HG03354 (cell line): ENCODE results near the gene LZTS3.
A peak's percentile ranks its signal among the peaks of the same experiment; 100 is the strongest.
"Not testable (repeated sequence)": the region's sequence is repeated elsewhere in the genome, so short reads cannot be mapped to it uniquely, and the experiment has no call there.

Experiments used
- ATAC-seq: cut with Tn5 transposase; IDR thresholded peaks from one replicate; pipeline ENCODE4 v1.9.1; 2021; ENCODE audit warnings: mild to moderate bottlenecking; ENCODE audit not compliant: unreplicated experiment, poor library complexity, severe bottlenecking

LZTS3 gene

DNA sequence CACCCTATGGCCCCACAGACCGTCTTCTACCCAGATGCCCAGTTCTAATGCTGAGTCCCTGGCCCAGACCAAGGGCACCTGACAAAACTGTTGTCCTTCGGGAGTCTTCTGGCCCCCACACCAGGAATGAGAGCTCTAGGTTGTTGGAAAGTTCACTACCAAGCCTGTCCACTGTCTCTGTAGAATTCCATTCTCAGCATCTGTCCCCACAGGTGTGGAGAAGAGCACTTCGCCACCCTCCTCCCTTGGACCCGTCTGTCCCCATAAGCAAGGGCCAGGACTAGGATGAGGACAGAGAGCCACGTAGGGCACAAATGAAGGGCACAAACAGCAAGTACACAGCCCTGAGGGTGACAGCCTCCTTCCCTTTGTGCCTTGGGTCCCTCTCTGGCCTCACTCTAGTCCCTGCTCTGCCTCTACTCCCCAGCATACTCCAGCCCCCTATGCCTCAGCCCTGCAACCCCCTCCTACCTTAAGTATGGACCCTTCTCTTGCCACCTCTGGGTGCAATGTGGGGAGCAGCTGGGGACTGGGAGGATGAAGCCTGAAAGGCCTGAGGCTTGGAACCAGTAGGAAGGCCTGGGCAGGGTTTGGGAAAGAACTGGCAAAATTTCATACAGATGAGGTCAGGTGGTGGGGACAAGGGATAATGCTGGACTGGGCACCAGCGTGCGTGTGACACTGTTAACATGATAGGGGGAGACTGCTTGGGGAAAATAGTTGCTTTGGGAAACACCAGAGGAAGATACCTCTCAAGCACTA is 4.3 kb downstream of the LZTS3 start:
- no peak for ATAC-seq

GRCh38 chr20:3168079-3168828 is 5.1 kb downstream of the LZTS3 start:
- ATAC-seq = no peak

DNA sequence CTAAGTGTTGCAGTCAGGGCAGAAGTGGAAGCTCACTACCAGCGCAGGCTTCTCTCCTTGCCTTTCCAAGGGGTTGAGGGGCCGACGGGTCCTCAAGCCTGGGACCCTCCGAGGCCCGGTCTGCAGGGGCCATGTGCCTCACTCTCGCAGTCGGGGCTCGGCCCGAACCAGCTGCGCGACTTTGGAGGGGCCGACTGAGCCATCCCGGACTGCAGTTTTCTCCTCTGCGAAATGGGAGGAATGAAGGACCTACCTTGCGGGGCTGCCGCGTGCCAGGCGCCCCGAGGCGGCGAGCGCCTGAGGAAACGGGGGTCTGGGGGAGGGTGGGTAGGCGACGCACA is 5.6 kb downstream of the LZTS3 start:
- no peak for ATAC-seq

GRCh38 chr20:3166913-3167342 is 6.4 kb downstream of the LZTS3 start:
- ATAC-seq = no peak

DNA sequence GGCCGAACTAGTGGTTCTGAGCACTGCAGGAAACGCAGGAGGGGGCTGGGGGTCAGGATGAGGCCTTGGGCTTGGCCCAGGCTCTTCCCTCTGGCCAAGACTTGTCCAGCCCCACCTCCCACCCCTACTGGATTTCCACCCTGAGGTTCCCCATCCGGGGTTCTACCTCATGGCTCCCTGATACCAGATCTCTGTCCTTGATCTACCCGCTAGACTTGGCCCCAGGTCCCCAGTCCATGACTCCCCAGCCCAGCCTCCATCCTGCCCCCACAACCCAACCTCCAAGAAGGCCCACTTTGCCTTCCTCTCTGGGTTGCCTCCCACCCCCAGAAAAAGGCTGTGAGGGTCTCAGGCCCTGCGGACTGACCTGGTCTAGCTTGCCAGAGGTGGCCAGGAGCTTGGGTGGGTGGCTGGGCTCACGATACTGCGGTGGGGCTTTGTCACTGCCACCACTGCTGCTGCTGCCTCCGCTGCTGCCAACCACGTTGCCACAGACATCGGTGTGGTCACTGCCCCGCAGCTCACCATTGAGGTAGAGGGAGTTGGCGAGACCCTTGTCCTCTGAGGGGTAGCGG is 6.9 kb downstream of the LZTS3 start:
- ATAC-seq = no peak

DNA sequence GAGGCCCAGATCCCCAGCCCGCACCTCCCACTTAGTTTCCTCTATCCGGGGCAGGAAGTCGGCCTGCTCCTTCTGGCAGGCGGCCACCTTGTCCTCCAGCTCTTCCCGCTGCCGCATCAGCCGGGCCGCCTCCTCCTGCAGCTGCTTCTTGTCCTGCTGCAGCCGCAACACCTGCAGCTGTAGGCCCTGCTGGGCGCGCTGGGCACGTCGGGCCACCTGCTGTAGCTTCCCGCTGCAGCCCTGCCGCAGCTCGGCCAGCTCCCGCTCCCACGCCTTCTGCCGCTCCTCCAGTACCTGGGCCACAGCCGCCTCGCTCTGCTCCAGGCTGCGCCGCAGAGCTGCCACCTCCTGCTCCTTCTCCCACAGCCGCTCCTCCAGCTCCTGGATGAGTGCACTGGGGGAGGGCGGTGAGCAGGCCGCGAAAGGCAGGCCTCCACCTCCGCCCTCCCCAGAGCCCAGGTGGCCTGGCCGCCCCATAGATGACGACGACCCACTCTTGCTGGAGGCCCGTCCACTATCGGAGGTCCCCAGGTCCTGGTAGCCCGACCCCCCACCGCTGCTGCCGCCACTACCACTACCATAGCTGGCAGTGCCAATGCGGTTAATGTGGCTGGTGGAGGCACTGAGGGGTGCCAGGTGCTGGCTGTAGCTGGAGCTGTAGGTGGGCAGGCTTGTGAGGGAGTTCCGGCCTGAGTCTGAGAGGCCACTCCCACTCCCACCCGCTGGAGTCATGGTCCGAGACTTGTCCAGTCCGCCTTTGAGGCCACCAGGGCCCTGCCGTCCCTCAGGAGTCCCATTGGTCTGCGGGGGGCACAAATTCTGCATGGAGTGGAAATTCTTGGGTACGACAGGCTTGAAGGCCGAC is 7.6 kb downstream of the LZTS3 start:
- ATAC-seq = no peak

DNA sequence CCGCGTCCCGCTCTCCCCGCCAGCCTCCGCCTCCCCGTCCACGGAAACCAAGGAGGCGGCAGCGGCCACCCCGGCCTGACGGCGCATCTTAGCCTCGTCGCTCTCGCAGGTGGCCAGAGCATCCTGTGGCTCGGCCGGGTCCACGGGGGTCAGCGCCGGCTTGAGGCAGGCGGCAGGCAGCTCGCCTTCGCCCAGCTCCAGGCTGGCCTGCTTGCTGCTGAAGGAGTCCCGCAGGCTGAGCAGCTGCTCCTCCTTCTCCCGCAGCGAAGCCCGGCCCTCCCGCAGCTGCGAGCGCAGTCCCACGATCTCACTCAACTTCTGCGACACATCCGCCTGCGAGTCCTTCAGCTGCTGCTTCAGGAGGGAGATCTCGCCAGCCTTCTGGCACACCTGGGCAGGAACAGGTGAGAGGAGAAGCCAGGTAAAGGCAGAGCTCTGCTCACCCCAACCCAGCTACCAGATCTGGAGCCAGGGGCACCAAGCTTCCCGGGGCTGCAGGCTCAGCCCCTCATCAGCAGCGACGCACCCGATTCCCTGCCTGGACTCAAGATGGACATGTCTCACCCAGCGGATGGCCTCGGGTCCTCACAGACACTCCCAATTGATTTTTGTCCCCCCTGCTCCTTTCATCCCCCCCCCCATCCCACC is 8.5 kb downstream of the LZTS3 start:
- no peak for ATAC-seq

GRCh38 chr20:3164043-3164762 is 9.1 kb downstream of the LZTS3 start:
- no peak for ATAC-seq

DNA sequence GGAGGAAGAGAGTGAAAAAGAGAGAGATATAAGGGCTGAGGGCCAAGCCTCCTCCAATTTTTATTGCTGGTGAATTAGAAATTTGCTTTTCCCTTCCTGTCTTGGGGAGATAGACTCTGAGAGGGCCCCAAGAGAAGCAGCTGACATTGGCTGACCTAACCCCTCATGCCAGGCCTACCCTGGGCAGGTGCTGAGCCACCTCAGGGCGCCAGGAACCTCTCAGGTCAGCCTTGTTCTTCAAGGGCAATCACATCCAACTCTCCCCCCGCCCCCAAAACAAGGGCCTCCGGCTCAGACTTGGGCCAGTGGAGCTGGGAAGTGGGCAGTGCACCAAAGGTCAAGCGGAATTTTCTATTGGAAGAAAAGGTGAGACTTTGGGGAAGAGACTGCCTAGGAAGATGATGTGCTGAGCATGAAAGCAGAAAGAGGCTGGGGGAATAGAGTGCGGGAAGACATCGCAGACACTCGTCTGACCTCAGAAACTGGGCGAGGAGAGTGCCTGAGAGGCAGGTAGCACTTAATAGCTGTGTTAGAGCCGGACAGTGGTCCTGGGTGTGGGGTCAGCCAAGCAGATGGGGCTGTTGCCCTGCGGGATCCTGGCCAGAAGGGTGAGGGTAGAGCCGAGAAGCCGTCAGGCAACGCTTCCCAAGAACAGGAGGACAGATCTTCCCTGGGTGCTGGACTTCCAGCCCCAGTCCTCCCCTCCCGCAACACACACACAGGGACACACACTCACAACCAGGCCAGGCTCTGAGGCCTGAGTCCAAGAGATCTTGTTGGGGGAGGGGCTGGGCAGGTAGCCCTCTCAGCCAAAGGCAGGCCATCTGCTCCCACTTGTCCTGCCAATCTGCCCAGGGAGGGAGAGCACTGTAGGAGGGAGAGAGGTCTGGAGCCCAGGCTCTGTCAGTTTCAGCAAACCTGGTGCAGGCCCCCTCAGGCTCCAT is 10.0 kb downstream of the LZTS3 start:
- ATAC-seq = no peak

DNA sequence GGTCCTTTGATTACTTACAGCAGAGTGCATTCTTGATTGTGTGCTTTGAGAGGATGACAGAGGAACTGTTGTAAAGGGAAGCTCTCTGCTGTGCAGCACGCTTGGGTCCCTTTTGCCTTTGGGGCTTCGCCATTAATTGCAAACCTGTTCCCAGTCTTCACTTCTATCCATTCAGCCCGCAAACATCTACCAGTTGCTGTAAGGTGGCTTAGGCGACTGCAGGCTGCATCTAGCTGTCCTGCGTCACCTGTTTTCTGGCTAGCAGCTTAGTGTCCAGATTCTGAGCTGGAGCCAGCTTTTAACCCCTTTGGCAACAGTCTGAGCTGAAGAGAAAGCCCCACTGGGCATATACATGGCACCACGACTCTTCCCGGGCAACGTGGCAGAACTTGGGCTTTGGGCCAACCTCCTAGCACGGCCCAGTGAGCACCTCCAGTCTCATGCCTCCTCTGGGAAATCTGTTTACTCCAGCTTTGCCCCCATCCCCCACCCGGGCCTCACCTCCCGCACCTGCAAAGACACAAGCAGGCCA is 11.2 kb downstream of the LZTS3 start:
- ATAC-seq = no peak

DNA sequence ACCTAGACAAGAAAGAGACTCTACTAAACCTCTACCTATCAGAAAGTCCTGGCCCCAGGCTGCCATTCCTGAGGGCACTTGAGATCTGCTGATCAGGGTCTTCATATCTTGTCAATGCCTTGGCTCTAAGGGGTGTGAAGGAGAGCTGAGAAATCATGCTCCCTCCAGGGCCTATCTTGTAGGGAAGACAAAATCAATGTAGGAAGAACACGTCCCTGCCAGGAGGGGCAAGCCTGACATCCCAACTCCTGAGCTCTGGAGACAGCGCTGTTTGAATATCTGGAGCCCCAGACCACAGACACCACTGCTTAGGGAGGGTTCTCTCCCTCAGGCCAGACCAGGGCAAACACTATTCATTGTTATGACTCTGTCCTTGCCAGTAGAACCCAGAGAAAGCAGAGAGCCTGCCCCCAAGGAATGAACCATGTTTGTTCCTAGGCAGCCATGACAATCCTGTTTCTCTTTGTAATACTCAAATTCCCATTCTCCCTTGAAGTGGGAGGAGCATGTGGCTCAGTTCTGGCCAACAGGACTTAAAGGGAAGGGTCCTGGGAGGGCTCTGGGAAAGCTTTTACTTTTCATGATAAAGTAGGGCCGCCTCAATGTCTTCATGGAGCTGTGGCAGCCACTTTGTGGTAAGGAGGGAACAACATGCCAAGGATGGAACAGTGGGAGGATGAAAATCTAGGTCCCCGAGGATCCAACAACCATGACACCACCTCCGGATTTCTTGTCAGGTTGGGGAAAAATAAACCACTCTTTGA is 11.9 kb downstream of the LZTS3 start:
- no peak for ATAC-seq

DNA sequence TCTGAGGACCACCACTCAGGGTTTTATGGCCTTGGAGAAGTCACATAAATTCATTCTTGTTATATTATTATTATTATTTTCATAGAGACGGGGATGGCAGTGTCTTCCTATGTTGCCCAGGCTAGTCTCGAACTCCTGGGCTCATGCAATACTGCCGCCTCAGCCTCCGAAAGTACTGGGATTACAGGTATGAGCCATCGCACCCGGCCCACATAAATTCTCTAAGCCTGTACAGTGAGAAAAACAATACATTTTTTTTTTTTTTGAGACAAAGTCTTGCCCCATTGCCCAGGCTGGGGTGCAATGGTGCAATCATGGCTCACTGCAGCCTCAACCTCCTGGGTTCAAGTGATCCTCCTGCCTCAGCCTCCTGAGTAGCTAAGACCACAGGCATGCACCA is 12.9 kb downstream of the LZTS3 start:
- ATAC-seq = no peak

- ATAC-seq = no peak
Measured at GRCh38 chr20:3158968-3159431, 14.3 kb downstream of the LZTS3 start.

DNA sequence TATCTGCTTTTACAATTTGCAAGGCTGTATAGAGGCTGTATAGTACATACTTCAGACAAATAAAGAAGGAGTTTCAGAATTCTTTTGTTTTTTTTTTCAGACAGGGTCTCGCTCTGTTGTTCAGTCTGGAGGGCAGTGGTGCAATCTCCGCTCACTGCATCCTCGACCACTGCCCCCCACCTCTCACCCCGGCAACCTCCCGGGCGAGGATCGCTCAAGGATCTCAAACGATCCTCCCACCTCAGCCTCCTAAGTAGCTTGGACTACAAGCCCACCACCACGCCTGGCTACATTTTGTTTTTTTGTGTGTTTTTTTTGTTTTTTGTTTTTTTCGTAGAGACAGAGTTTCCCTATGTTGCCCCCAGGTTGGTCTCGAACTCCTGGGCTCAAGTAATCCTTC is 15.5 kb downstream of the LZTS3 start:
- ATAC-seq = no peak

GRCh38 chr20:3156811-3157619 is 16.3 kb downstream of the LZTS3 start:
- ATAC-seq = peak; percentile 78

DNA sequence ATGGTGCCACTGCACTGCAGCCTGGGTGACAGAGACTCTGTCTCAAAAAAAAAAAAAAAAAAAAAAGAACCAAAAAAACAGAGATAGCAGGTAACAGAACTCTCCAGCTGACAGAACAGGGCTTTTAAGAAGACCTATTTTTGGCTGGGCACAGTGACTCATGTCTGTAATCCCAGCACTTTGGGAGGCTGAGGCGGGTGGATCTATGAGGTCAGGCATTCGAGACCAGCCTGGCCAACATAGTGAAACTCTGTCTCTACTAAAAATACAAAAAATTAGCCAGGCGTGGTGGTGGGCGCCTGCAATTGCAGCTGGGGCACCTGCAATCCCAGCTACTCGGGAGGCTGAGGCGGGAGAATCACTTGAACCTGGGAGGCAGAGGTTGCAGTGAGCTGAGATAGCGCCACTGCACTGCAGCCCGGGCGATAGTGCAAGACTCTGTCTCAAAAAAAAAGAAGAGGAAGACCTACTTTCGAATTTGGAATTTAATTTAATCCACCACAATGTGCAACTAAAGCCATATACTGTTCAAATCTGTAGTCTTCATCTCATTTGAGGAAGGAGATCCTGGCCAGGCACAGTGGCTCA is 21.2 kb downstream of the LZTS3 start:
- ATAC-seq = not testable (repeated sequence)
